Mesothelial cell of epicardium (in vitro differentiated cells): ENCODE results near the gene ASGR1. TPM values are rescaled to one million over a fixed set of nuclear protein-coding genes. Genes with fewer than 3 reads are reported as not detected.

Experiments used
- DNase-seq, 2 experiments: peaks; one replicate each; pipeline ENCODE4 v3.0.0; 2021; ENCODE audit warnings: low spot score in 2 of 2; ENCODE audit not compliant: unreplicated experiment in 2 of 2
- H3K27ac Mint-ChIP-seq: 2 replicates; pipeline ENCODE4 v1.8.0; 2021; ENCODE audit warnings: mixed read lengths
- H3K27me3 Mint-ChIP-seq: 2 replicates; pipeline ENCODE4 v1.8.0; 2021; ENCODE audit warnings: low read depth, mixed read lengths
- H3K36me3 Mint-ChIP-seq: 2 replicates; pipeline ENCODE4 v1.8.0; 2021; ENCODE audit warnings: mixed read lengths
- H3K4me1 Mint-ChIP-seq: 2 replicates; pipeline ENCODE4 v1.8.0; 2021; ENCODE audit warnings: mixed read lengths
- H3K4me3 Mint-ChIP-seq: 2 replicates; pipeline ENCODE4 v1.8.0; 2021; ENCODE audit warnings: mild to moderate bottlenecking, moderate library complexity, mixed read lengths
- H3K9me3 Mint-ChIP-seq: 2 replicates; pipeline ENCODE4 v1.8.0; 2021; ENCODE audit warnings: mixed read lengths
- CTCF ChIP-seq: fragments of 200-600 bp; sonication (generic); IDR thresholded peaks from one replicate; pipeline ENCODE4 v1.5.0; 2021; ENCODE audit warnings: antibody characterized with exemption; ENCODE audit not compliant: unreplicated experiment
- total RNA-seq: library from RNA; stranded (reverse); gene quantifications from 3 replicates; pipeline ENCODE4 v1.2.1, GENCODE V29; 2021

ASGR1 gene
- total RNA-seq, 1 donor from 2014 or later = 19.7 TPM

- DNase-seq = no peak
- H3K36me3 Mint-ChIP-seq = peaks cover 7% of the 10 kb centered on the region
- H3K27me3 Mint-ChIP-seq = no peaks in the 10 kb centered on the region
- no peaks in the 10 kb centered on the region for H3K9me3 Mint-ChIP-seq
- peak overlapping the region; percentile 34 for H3K27ac Mint-ChIP-seq
- H3K4me3 Mint-ChIP-seq = peak overlapping the region; percentile 37
- TF ChIP-seq CTCF = no peak
- peaks cover 35% of the 10 kb centered on the region for H3K4me1 Mint-ChIP-seq
Measured at GRCh38 chr17:7221278-7222092, 42.3 kb upstream of the ASGR1 start.

- H3K4me1 Mint-ChIP-seq = peaks cover 42% of the 10 kb centered on the region
- no peak for TF ChIP-seq CTCF
- H3K27me3 Mint-ChIP-seq = no peaks in the 10 kb centered on the region
- no peaks in the 10 kb centered on the region for H3K9me3 Mint-ChIP-seq
- H3K4me3 Mint-ChIP-seq = peak overlapping the region; percentile 92
- H3K27ac Mint-ChIP-seq = peak overlapping the region; percentile 95
- peaks cover 7% of the 10 kb centered on the region for H3K36me3 Mint-ChIP-seq
- no peak for DNase-seq
Measured at GRCh38 chr17:7220593-7221277, 41.6 kb upstream of the ASGR1 start.

- Mint-ChIP-seq H3K27ac (peak within 1 kb of the TSS; percentile 96), H3K4me3 (peak within 1 kb of the TSS; percentile 92), H3K27me3 (no peaks in the 10 kb centered on the region), H3K36me3 (peaks cover 7% of the 10 kb centered on the region), H3K9me3 (no peaks in the 10 kb centered on the region), H3K4me1 (peaks cover 48% of the 10 kb centered on the region)
- DNase-seq = peak; percentile 63 to 77
- no peak for TF ChIP-seq CTCF
Measured at GRCh38 chr17:7219812-7220592, 40.8 kb upstream of the ASGR1 start, which contains the start of the genes ACADVL and DLG4. Gene ACADVL (plus strand): TSS chr17:7219938. CDS start chr17:7219985, 47 bp downstream. Gene DLG4 (minus strand): TSS chr17:7219836.

- no peaks in the 10 kb centered on the region for H3K9me3 Mint-ChIP-seq
- H3K4me1 Mint-ChIP-seq = peaks cover 53% of the 10 kb centered on the region
- H3K4me3 Mint-ChIP-seq = peak overlapping the region; percentile 92
- peaks cover 7% of the 10 kb centered on the region for H3K36me3 Mint-ChIP-seq
- no peak for TF ChIP-seq CTCF
- H3K27me3 Mint-ChIP-seq = no peaks in the 10 kb centered on the region
- no peak for DNase-seq
- peak overlapping the region; percentile 96 for H3K27ac Mint-ChIP-seq
Measured at GRCh38 chr17:7219229-7219811, 40.1 kb upstream of the ASGR1 start.

GRCh38 chr17:7218758-7219157 is 39.6 kb upstream of the ASGR1 start:
- H3K27ac Mint-ChIP-seq = peak overlapping the region; percentile 72

More at GRCh38 chr17:7218758-7219157, 39.6 kb upstream of the ASGR1 start:
- no peak for DNase-seq
- peaks cover 4% of the 10 kb centered on the region for H3K36me3 Mint-ChIP-seq
- no peaks in the 10 kb centered on the region for H3K27me3 Mint-ChIP-seq
- no peak for TF ChIP-seq CTCF
- H3K4me1 Mint-ChIP-seq = peaks cover 59% of the 10 kb centered on the region
- H3K9me3 Mint-ChIP-seq = no peaks in the 10 kb centered on the region
- peak overlapping the region; percentile 92 for H3K4me3 Mint-ChIP-seq
